ENCODE measurements around the gene DENND2D. TPM values are rescaled to one million over a fixed set of nuclear protein-coding genes. Genes with fewer than 3 reads are reported as not detected.

Gene DENND2D
- total and polyA plus RNA-seq, 9 of the 15 experiments (the other 6 are each of a cell fraction or from before 2014, with no cell fraction given) = 0.08 to 0.44 (median 0.13) TPM; not detected in 6

GRCh38 chr1:111145963-111146768, 54.3 kb downstream of the DENND2D start:
- peaks cover 52% of the 10 kb centered on the region for H3K36me3 ChIP-seq (ENCODE audit: control insufficient read depth, insufficient read depth, low read length)
- H3K9me3 ChIP-seq (replicated peaks; ENCODE audit: control insufficient read depth, insufficient read depth, low read depth, low read length) = no peaks in the 10 kb centered on the region
- ChIA-PET CTCF (ENCODE audit: low intra/inter-chr PET ratio) (no interaction called here), POLR2A (interaction anchor here (1.2 kb wide), 1 partner anchor 14 kb away, joined by 3 read pairs; no protein-coding TSS in a partner anchor)
- BruUV-seq (replicated peaks) = no TSS peak
- H3K4me3 ChIP-seq = no peak overlapping the region
- no peak for FAIRE-seq
- no peak overlapping the region for H3K9ac ChIP-seq (ENCODE audit: insufficient read depth in 1 of 2, low read depth in 2 of 2, low read length in 2 of 2)
- no peaks in the 10 kb centered on the region for H3K27me3 ChIP-seq (ENCODE audit: control insufficient read depth in 2 of 2, insufficient read depth in 2 of 2, low read length in 2 of 2)
- H2AFZ ChIP-seq (ENCODE audit: low read depth, low read length) = no peak overlapping the region
- H3K79me2 ChIP-seq (ENCODE audit: control insufficient read depth, insufficient read depth, low read length) = peaks cover 88% of the 10 kb centered on the region
- H3K27ac ChIP-seq (ENCODE audit: extremely low read depth, low read depth, low read length) = no peak overlapping the region
- peaks cover 2% of the 10 kb centered on the region for H3K9me1 ChIP-seq (ENCODE audit: control insufficient read depth, insufficient read depth, low read length)
- in situ Hi-C loops (cut with MboI) = no loop called here
- H3K4me2 ChIP-seq (ENCODE audit: insufficient read depth, low read length) = no peak overlapping the region
- intact Hi-C loops (cut with micrococcal nuclease) = no loop called here
- DNase-seq (ENCODE audit: extremely low read depth in 1 of 4, low spot score in 3 of 4) = no peak
- H3K4me1 ChIP-seq (replicated peaks in 1 of 2; ENCODE audit: control insufficient read depth in 2 of 2, insufficient read depth in 2 of 2, low read length in 2 of 2) = peaks cover 4 to 18% of the 10 kb centered on the region in 2 experiments; a peak in 3 of 5 replicates
- TF ChIP-seq NFXL1 (CRISPR knock-in tag; IDR thresholded peaks at IDR 0.05) = no peak
- TF ChIP-seq ZNF512 (tag; IDR thresholded peaks at IDR 0.05) = 0 out of 2 replicates have a peak, but pooled peaks have one; percentile 41
- ATAC-seq = no peak
- H4K20me1 ChIP-seq (replicated peaks; ENCODE audit: control insufficient read depth, insufficient read depth, low read length) = peaks cover 17% of the 10 kb centered on the region; the same call in 1 of the 2 replicates

Measured in K562 (cell line).